Ovary (tissue), 9 donors: ENCODE measurements around the gene DNTT. TPM values are rescaled to one million over a fixed set of nuclear protein-coding genes. Genes with fewer than 3 reads are reported as not detected.
A peak's percentile ranks its signal among the peaks of the same experiment; 100 is the strongest.

ENCODE experiments used
- DNase-seq, 5 donors: peaks; one replicate each; pipeline ENCODE4 v3.0.0-alpha.2; 2019 to 2020
- H3K27ac ChIP-seq, 2 donors: fragments of 200-600 bp; one replicate each; pipeline versions ENCODE4 v1.5.1 to v1.8.0; 2019 to 2022
- H3K27me3 ChIP-seq: fragments of 200-600 bp; one replicate; pipeline ENCODE4 v1.8.0; 2022
- H3K36me3 ChIP-seq: fragments of 200-600 bp; sonication (generic); one replicate; pipeline ENCODE4 v1.5.1; 2019
- H3K4me1 ChIP-seq: one replicate; pipeline ENCODE4 v1.8.1; 2013; ENCODE audit warnings: mild to moderate bottlenecking, moderate library complexity; ENCODE audit not compliant: insufficient read depth
- H3K4me3 ChIP-seq: fragments of 200-600 bp; sonication (generic); one replicate; pipeline ENCODE4 v1.5.1; 2017
- H3K9me3 ChIP-seq, 2 donors: fragments of 200-600 bp in 1 of 2; sonication (generic) in 1 of 2; one replicate each; pipeline versions ENCODE4 v1.5.1 to v1.8.1; 2013 to 2019; ENCODE audit warnings: mild to moderate bottlenecking in 1 of 2, moderate library complexity in 1 of 2
- EP300 ChIP-seq: sonication (generic); formaldehyde crosslinking; IDR thresholded peaks from one replicate; pipeline ENCODE4 v1.6.1; 2017; ENCODE audit warnings: antibody characterized with exemption
- POLR2A ChIP-seq: fragments of 450-650 bp; IDR thresholded peaks from one replicate; pipeline ENCODE4 v1.6.1; 2017; ENCODE audit warnings: antibody characterized with exemption, mild to moderate bottlenecking, moderate library complexity
- WGBS, 3 donors: extraction: QIAGEN DNeasy Blood & Tissue Kit in 1 of 3; methylation state at CpG; one replicate each; pipeline versions ENCODE4 v1.1.5 to v1.1.7; 2013 to 2017; 5-methylcytosine and 5-hydroxymethylcytosine counted together
- intact Hi-C, 4 donors: fragments of 100-400 bp; cut with DNase I; formaldehyde crosslinking; loops; one replicate each; pipeline versions ENCODE4 v1.11.0 to v1.15.1; 2022 to 2023
- polyA plus RNA-seq, 2 donors: library from polyadenylated mRNA; stranded (reverse); fragments of 200-250 nt in 1 of 2; fragments of 350-450 nt in 1 of 2; fragmentation: Illumina TruSeq in 1 of 2; extraction: RNeasy Lipid Tissue Mini Kit (QIAGEN cat#74804) in 1 of 2; gene quantifications; one replicate each; pipeline ENCODE4 v1.2.3, GENCODE V29; 2013 to 2014
- total RNA-seq, 7 donors: library from RNA; depleted of rRNA in 2 of 7; stranded (reverse); fragments of >200 nt in 2 of 7; fragmentation: NEBNext Ultra II Directional in 3 of 7; extraction: Animal tissue kit (Norgen Biotek cat#: 25700) in 3 of 7; gene quantifications; one replicate each; pipeline versions ENCODE4 v1.1.0 to v1.2.4, GENCODE V29; 2016 to 2023
- TF ChIP-seq, protein P1 (sequence below), 3 donors: fragments of 450-650 bp in 2 of 3; fragments of 200-600 bp in 1 of 3; IDR thresholded peaks; one replicate each; pipeline versions ENCODE4 v1.5.1 to v1.8.0; 2016 to 2022; ENCODE audit warnings: antibody characterized with exemption in 3 of 3, mild to moderate bottlenecking in 1 of 3
- donor health status: DM: no; HTN: no; CAD: no; lungs with moderate emphysema.
- donor health status: DM: no; HTN: no; CAD: no.
- donor health status: Bipolar disorder and iron deficiency.
- donor health status: DM: yes; HTN: yes; CAD: no.
- donor health status: DM: no; HTN: no; CAD: no.
- donor health status: DM: yes; HTN: yes; CAD: no.

Gene DNTT
- total and polyA plus RNA-seq, 9 donors, result not detected

DNA sequence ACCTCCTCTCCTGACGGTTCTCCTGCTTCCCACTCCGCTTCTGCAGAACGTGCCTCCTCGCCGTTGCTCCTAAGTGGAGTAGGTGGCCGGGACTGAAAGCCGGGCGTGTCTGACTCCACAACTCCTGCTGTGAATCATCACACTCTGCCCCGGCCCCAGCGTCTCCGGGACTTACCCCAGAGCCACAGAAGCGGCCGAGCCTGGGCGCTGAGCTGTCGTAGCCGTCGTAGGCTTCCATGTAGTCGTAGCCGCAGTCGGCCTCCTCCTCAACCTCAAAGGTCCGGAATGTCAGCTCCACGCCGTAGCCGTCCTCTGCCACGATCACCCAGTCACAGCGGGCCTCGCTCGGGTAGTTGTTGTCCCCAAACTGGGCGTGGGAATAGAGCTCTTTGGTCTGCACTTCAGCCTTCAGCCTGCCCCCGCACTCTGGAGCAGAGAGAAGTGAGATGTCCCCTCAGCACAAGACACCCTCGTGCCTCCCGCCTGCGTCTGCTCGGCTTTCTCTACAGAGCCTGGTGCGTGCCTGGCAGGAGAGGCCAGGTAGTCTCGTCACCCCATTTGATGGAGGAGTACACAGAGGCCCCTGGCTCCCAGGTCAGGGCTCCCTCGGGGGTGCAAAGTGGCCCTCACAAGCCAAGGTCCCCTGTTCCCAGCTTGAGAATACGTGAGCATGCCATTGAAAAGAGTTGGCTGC is 65.8 kb downstream of the DNTT start:
- 85 to 87% (median 87%) methylated on average over 38 of the region's 38 CpGs for WGBS, 3 donors
- H3K36me3 ChIP-seq, result no peaks in the 10 kb centered on the region
- no peak overlapping the region for H3K27ac ChIP-seq
- peaks cover 2% of the 10 kb centered on the region for H3K4me1 ChIP-seq
- H3K4me3 ChIP-seq, result no peak overlapping the region
- H3K9me3 ChIP-seq, result no peaks in the 10 kb centered on the region
- no peaks in the 10 kb centered on the region for H3K27me3 ChIP-seq
- DNase-seq, result no peak
- no peak for TF ChIP-seq EP300
- TF ChIP-seq, protein P1, sequence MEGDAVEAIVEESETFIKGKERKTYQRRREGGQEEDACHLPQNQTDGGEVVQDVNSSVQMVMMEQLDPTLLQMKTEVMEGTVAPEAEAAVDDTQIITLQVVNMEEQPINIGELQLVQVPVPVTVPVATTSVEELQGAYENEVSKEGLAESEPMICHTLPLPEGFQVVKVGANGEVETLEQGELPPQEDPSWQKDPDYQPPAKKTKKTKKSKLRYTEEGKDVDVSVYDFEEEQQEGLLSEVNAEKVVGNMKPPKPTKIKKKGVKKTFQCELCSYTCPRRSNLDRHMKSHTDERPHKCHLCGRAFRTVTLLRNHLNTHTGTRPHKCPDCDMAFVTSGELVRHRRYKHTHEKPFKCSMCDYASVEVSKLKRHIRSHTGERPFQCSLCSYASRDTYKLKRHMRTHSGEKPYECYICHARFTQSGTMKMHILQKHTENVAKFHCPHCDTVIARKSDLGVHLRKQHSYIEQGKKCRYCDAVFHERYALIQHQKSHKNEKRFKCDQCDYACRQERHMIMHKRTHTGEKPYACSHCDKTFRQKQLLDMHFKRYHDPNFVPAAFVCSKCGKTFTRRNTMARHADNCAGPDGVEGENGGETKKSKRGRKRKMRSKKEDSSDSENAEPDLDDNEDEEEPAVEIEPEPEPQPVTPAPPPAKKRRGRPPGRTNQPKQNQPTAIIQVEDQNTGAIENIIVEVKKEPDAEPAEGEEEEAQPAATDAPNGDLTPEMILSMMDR (IDR thresholded peaks at IDR 0.05), result no peak
- TF ChIP-seq POLR2A, result no peak
- intact Hi-C loops, result no loop called here

DNA sequence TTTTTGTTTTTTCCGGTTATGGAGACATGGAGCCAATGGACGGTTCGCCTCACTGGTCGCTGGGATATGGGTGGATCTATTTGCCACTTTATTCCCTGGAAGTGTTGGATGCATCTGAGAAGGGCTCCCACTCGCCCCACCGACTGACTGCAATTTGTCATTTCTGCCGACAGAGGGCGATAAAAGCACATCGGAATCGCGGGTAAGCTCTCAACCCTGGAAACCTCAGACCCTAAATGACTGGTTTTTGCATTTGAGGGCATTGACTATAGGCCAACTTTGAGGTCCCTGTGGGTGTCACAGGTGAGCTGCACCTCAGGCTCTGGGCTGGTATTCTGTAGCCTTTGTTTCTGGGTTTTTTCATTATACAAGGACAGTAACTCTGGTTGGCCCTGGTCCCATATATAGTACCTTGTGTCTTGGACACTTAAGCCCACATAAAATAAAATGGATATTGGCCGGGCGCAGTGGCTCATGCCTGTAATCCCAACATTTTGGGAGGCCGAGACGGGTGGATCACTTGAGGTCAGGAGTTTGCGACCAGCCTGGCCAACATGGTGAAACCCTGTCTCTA is 66.4 kb downstream of the DNTT start:
- no peaks in the 10 kb centered on the region for H3K9me3 ChIP-seq
- H3K27ac ChIP-seq, result no peak overlapping the region
- WGBS, 3 donors, result 31 to 40% (median 36%) methylated on average over 16 of the region's 16 CpGs
- H3K4me3 ChIP-seq, result no peak overlapping the region
- no peaks in the 10 kb centered on the region for H3K27me3 ChIP-seq
- intact Hi-C loops, result no loop called here
- H3K4me1 ChIP-seq, result peaks cover 2% of the 10 kb centered on the region
- TF ChIP-seq EP300, result no peak
- TF ChIP-seq, protein P1 (IDR thresholded peaks at IDR 0.05), result peak in 2 of 3 donors; percentile 13 to 25
- no peak for TF ChIP-seq POLR2A
- DNase-seq, result peak in 1 of 5 donors; percentile 37
- no peaks in the 10 kb centered on the region for H3K36me3 ChIP-seq

DNA sequence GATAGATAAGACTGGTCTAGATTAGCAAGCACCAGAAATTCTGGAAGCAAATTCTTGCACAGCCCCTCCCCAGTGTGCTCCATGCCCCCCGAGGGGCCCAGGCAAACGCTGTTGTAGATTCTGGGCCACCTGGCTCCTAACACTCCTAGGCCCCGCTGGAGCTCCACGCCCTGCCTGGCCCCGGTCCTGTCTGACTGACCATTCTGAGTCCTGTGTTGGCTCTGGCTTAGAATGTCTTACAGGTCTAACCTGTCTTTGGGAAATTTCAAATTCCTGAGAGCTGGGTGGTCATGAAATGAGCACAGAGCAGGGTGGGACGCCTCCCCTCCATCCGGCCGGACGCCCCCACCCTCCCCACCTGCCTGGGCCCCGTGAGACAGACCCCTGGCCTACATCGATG is 67.1 kb downstream of the DNTT start:
- no peak overlapping the region for H3K27ac ChIP-seq
- DNase-seq, result no peak
- WGBS, 3 donors, result 87 to 90% (median 87%) methylated on average over 11 of the region's 11 CpGs
- peaks cover 2% of the 10 kb centered on the region for H3K4me1 ChIP-seq
- no peak overlapping the region for H3K4me3 ChIP-seq
- TF ChIP-seq EP300 (no peak), POLR2A (no peak)
- TF ChIP-seq, protein P1 (IDR thresholded peaks at IDR 0.05), result no peak
- no peaks in the 10 kb centered on the region for H3K27me3 ChIP-seq
- no peaks in the 10 kb centered on the region for H3K36me3 ChIP-seq
- H3K9me3 ChIP-seq, result no peaks in the 10 kb centered on the region
- intact Hi-C loops, result no loop called here

DNA sequence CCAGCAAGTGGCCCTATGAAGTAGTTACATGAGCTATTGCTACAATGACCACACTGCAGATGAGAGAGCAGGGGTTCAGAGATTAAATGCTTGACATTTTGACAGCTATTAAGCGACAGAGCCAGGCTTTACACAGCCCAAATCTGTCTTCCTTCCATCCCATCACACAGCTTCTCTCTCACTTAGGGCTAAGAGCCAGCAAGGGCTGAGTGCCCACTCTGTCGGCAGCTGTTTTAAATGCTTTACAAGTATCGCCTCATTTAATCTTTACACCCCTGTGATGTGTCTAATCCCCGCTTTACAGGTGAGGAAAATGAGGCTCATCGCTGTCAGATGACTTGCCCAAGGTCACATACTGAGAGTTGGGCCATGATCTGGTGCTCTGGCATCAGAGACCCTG is 69.8 kb downstream of the DNTT start:
- intact Hi-C loops, result no loop called here
- H3K27ac ChIP-seq, result no peak overlapping the region
- 77 to 87% (median 78%) methylated on average over 5 of the region's 5 CpGs for WGBS, 3 donors
- no peaks in the 10 kb centered on the region for H3K36me3 ChIP-seq
- H3K9me3 ChIP-seq, result no peaks in the 10 kb centered on the region
- DNase-seq, result no peak
- TF ChIP-seq, protein P1 (IDR thresholded peaks at IDR 0.05), result no peak
- H3K4me3 ChIP-seq, result no peak overlapping the region
- H3K4me1 ChIP-seq, result peaks cover 2% of the 10 kb centered on the region
- H3K27me3 ChIP-seq, result no peaks in the 10 kb centered on the region
